Kidney epithelial cell (primary cell): ENCODE results near the gene SCUBE2. TPM values are rescaled to one million over a fixed set of nuclear protein-coding genes. Genes with fewer than 3 reads are reported as not detected.
A peak's percentile ranks its signal among the peaks of the same experiment; 100 is the strongest.

ENCODE experiments used
- DNase-seq: peaks from one replicate; pipeline ENCODE4 v3.0.0-alpha.2; 2010; ENCODE audit warnings: low read depth
- H3K27me3 ChIP-seq: 2 replicates; pipeline ENCODE4 v1.6.0; 2011; ENCODE audit warnings: low read length; ENCODE audit not compliant: control insufficient read depth, insufficient read depth
- H3K36me3 ChIP-seq: 2 replicates; pipeline ENCODE4 v1.5.1; 2011; ENCODE audit warnings: low read length; ENCODE audit not compliant: control insufficient read depth, insufficient read depth
- H3K4me3 ChIP-seq: 2 replicates; pipeline ENCODE4 v1.5.1; 2011; ENCODE audit warnings: low read depth, mild to moderate bottlenecking, control low read depth, low read length
- CTCF ChIP-seq: IDR thresholded peaks from 2 replicates; pipeline ENCODE4 v1.5.1; 2011; ENCODE audit warnings: mild to moderate bottlenecking, moderate library complexity, low read length, control low read depth, inconsistent platforms; ENCODE audit not compliant: insufficient read depth, poor library complexity, severe bottlenecking
- total RNA-seq: library from RNA; depleted of rRNA; stranded (reverse); fragments of >200 nt; gene quantifications from 2 replicates; pipeline ENCODE4 v1.2.3, GENCODE V29; 2015

The SCUBE2 gene
- total RNA-seq, 1 donor from 2014 or later: 1.3 TPM

GRCh38 chr11:9056467-9056866 lies 34.9 kb downstream of the SCUBE2 start:
- H3K36me3 ChIP-seq: no peaks in the 10 kb centered on the region
- TF ChIP-seq CTCF: no peak
- no peaks in the 10 kb centered on the region for H3K27me3 ChIP-seq
- no peak overlapping the region for H3K4me3 ChIP-seq
- no peak for DNase-seq

GRCh38 chr11:9053316-9054035 lies 37.9 kb downstream of the SCUBE2 start:
- Histone ChIP-seq H3K4me3 (no peak overlapping the region), H3K27me3 (no peaks in the 10 kb centered on the region), H3K36me3 (no peaks in the 10 kb centered on the region)
- TF ChIP-seq CTCF: no peak
- DNase-seq: peak; percentile 69

- H3K27me3 ChIP-seq: no peaks in the 10 kb centered on the region
- no peak for DNase-seq
- H3K4me3 ChIP-seq: no peak overlapping the region
- no peak for TF ChIP-seq CTCF
- H3K36me3 ChIP-seq: no peaks in the 10 kb centered on the region
Observed at GRCh38 chr11:9052316-9052715, 39.1 kb downstream of the SCUBE2 start.

GRCh38 chr11:9049959-9050358 lies 41.4 kb downstream of the SCUBE2 start:
- Histone ChIP-seq H3K27me3 (no peaks in the 10 kb centered on the region), H3K36me3 (no peaks in the 10 kb centered on the region), H3K4me3 (no peak overlapping the region)
- DNase-seq: no peak
- TF ChIP-seq CTCF: no peak

GRCh38 chr11:9047964-9048523 lies 43.4 kb downstream of the SCUBE2 start:
- H3K36me3 ChIP-seq: no peaks in the 10 kb centered on the region
- H3K27me3 ChIP-seq: no peaks in the 10 kb centered on the region
- no peak for DNase-seq
- no peak overlapping the region for H3K4me3 ChIP-seq
- TF ChIP-seq CTCF: no peak

GRCh38 chr11:9046481-9046880 lies 44.9 kb downstream of the SCUBE2 start:
- Histone ChIP-seq H3K4me3 (no peak overlapping the region), H3K27me3 (peaks cover 4% of the 10 kb centered on the region), H3K36me3 (no peaks in the 10 kb centered on the region)
- no peak for DNase-seq
- no peak for TF ChIP-seq CTCF
